Upper lobe of left lung (tissue), 6 donors: ENCODE data around the gene SEPTIN10. TPM values are rescaled to one million over a fixed set of nuclear protein-coding genes. Genes with fewer than 3 reads are reported as not detected.

Experiments used
- ATAC-seq, 2 donors: fragments of 200-7000 bp; cut with Tn5 transposase; one replicate each; pipeline ENCODE4 v1.9.1; 2022; ENCODE audit warnings: mild to moderate bottlenecking in 2 of 2, moderate library complexity in 2 of 2; ENCODE audit not compliant: low FRiP score in 2 of 2
- DNase-seq, 2 donors: peaks; one replicate each; pipeline ENCODE4 v3.0.0-alpha.2; 2019 to 2020
- H3K27ac ChIP-seq, 4 donors: fragments of 200-600 bp; sonication (generic); one replicate each; pipeline ENCODE4 v1.5.1; 2016 to 2019
- H3K27me3 ChIP-seq, 4 donors: fragments of 200-600 bp; sonication (generic); one replicate each; pipeline ENCODE4 v1.5.1; 2017 to 2019
- H3K36me3 ChIP-seq, 4 donors: fragments of 200-600 bp; sonication (generic); one replicate each; pipeline ENCODE4 v1.5.1; 2016 to 2019
- H3K4me1 ChIP-seq, 4 donors: fragments of 200-600 bp; sonication (generic); one replicate each; pipeline ENCODE4 v1.5.1; 2018 to 2019
- H3K4me3 ChIP-seq, 4 donors: fragments of 200-600 bp; sonication (generic); one replicate each; pipeline ENCODE4 v1.5.1; 2017 to 2019; ENCODE audit warnings: mild to moderate bottlenecking in 2 of 4, moderate library complexity in 1 of 4
- H3K9me3 ChIP-seq, 4 donors: fragments of 200-600 bp; sonication (generic); one replicate each; pipeline ENCODE4 v1.5.1; 2018 to 2019
- EP300 ChIP-seq, 4 donors: sonication (generic); formaldehyde crosslinking; IDR thresholded peaks; one replicate each; pipeline ENCODE4 v1.5.1; 2017; ENCODE audit warnings: antibody characterized with exemption in 4 of 4, control low read depth in 2 of 4
- POLR2A ChIP-seq, 4 donors: fragments of 450-650 bp; IDR thresholded peaks; one replicate each; pipeline ENCODE4 v1.5.1; 2016 to 2017; ENCODE audit warnings: antibody characterized with exemption in 4 of 4, mild to moderate bottlenecking in 2 of 4
- POLR2AphosphoS5 ChIP-seq, 2 donors: sonication (generic); formaldehyde crosslinking; IDR thresholded peaks; one replicate each; pipeline ENCODE4 v1.5.1; 2017; ENCODE audit warnings: antibody characterized with exemption in 2 of 2
- WGBS, 2 donors: methylation state at CpG; one replicate each; pipeline ENCODE4 v1.1.5; 2017 to 2018; 5-methylcytosine and 5-hydroxymethylcytosine counted together
- total RNA-seq, 6 donors: library from RNA; depleted of rRNA in 4 of 6; stranded (reverse); fragments of >200 nt in 4 of 6; gene quantifications; one replicate each; pipeline versions ENCODE4 v1.1.0 to v1.2.1, GENCODE V29; 2016 to 2021
- TF ChIP-seq, protein P1 (sequence below), 6 experiments: fragments of 450-650 bp in 4 of 6; fragments of 200-600 bp in 2 of 6; sonication (generic) in 2 of 6; IDR thresholded peaks; one replicate each; pipeline ENCODE4 v1.5.1; 2016 to 2019; ENCODE audit warnings: antibody characterized with exemption in 6 of 6
- donor health status: DM: no; HTN: no; CAD: no; lungs with moderate emphysema.
- donor health status: DM: no; HTN: yes; CAD: no; lungs with severe emphysema.

Gene SEPTIN10
- total RNA-seq, 6 donors from 2014 or later = 60.8 to 135 (median 88.5) TPM

- TF ChIP-seq POLR2A (IDR thresholded peaks at IDR 0.05) (peak in 1 of 4 donors; percentile 79), POLR2AphosphoS5 (IDR thresholded peaks at IDR 0.05) (no peak), EP300 (IDR thresholded peaks at IDR 0.05) (no peak)
- TF ChIP-seq, protein P1, sequence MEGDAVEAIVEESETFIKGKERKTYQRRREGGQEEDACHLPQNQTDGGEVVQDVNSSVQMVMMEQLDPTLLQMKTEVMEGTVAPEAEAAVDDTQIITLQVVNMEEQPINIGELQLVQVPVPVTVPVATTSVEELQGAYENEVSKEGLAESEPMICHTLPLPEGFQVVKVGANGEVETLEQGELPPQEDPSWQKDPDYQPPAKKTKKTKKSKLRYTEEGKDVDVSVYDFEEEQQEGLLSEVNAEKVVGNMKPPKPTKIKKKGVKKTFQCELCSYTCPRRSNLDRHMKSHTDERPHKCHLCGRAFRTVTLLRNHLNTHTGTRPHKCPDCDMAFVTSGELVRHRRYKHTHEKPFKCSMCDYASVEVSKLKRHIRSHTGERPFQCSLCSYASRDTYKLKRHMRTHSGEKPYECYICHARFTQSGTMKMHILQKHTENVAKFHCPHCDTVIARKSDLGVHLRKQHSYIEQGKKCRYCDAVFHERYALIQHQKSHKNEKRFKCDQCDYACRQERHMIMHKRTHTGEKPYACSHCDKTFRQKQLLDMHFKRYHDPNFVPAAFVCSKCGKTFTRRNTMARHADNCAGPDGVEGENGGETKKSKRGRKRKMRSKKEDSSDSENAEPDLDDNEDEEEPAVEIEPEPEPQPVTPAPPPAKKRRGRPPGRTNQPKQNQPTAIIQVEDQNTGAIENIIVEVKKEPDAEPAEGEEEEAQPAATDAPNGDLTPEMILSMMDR (IDR thresholded peaks at IDR 0.05) = peak in 2 of 6 experiments; percentile 6 to 8
- peaks cover 23 to 48% (median 29%) of the 10 kb centered on the region in 4 donors for H3K4me1 ChIP-seq
- WGBS, 2 donors = 1 to 3% methylated on average over 19 to 41 of the region's 82 CpGs
- no peaks in the 10 kb centered on the region for H3K36me3 ChIP-seq
- DNase-seq (peak; percentile 30 to 95), ATAC-seq (peak; percentile 6 to 75)
- peak overlapping the region; percentile 96 to 99 (median 98) for H3K27ac ChIP-seq
- no peaks in the 10 kb centered on the region for H3K9me3 ChIP-seq
- H3K27me3 ChIP-seq = peaks cover 0 to 14% (median 0%) of the 10 kb centered on the region in 4 donors
- H3K4me3 ChIP-seq = peak overlapping the region; percentile 21 to 81 (median 70)
Measured at GRCh38 chr2:109613081-109613921, 465 bp downstream of the SEPTIN10 start.

DNA sequence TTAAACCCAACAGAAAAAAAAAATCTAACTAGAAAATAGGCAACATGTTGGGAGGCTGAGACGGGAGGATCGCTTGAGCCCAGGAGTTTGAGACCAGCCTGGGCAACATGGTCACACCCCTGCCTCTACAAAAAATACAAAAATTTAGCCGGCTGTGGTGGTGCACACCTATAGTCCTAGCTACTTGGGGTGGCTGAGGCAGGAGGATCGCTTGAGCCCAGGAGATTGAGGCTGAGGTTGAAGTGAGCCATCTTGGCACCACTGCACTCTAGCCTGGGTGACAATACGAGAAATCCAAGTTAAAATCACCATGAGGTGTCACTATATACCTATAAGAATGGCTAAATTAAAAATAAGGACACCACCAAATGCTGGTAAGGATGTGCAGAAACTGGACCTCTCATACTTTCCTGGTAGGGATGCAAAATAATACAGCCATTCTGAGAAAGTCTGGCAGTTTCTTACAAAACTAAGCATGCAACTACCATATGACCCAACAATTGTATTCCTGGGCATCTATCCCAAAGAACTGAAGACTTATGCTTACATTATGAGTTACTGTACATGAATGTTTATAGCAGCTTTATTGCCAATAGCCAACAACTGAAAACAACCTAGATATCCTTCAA is 2.2 kb downstream of the SEPTIN10 start:
- Histone ChIP-seq H3K27ac (no peak overlapping the region), H3K36me3 (no peaks in the 10 kb centered on the region), H3K4me1 (peaks cover 18 to 35% (median 30%) of the 10 kb centered on the region in 4 donors), H3K9me3 (no peaks in the 10 kb centered on the region), H3K27me3 (peaks cover 0 to 14% (median 0%) of the 10 kb centered on the region in 4 donors), H3K4me3 (peak overlapping the region in 1 of 4 donors; percentile 73)
- no peak for ATAC-seq
- 79 to 80% methylated on average over 5 of the region's 5 CpGs for WGBS, 2 donors
- TF ChIP-seq, protein P1 (IDR thresholded peaks at IDR 0.05) = peak in 1 of 6 experiments; percentile 9
- TF ChIP-seq POLR2AphosphoS5 (IDR thresholded peaks at IDR 0.05) = no peak
- DNase-seq = no peak

GRCh38 chr2:109609352-109610024 is 4.3 kb downstream of the SEPTIN10 start:
- TF ChIP-seq EP300 (IDR thresholded peaks at IDR 0.05) (no peak), POLR2A (IDR thresholded peaks at IDR 0.05) (no peak), POLR2AphosphoS5 (IDR thresholded peaks at IDR 0.05) (no peak)
- TF ChIP-seq, protein P1 (IDR thresholded peaks at IDR 0.05) = no peak
- no peaks in the 10 kb centered on the region for H3K9me3 ChIP-seq
- ATAC-seq (no peak), DNase-seq (no peak)
- H3K36me3 ChIP-seq = no peaks in the 10 kb centered on the region
- peaks cover 12 to 21% (median 20%) of the 10 kb centered on the region in 4 donors for H3K4me1 ChIP-seq
- no peak overlapping the region for H3K4me3 ChIP-seq
- peaks cover 0 to 11% (median 0%) of the 10 kb centered on the region in 4 donors for H3K27me3 ChIP-seq
- WGBS, 2 donors = 48 to 58% methylated on average over 8 of the region's 8 CpGs
- H3K27ac ChIP-seq = no peak overlapping the region

DNA sequence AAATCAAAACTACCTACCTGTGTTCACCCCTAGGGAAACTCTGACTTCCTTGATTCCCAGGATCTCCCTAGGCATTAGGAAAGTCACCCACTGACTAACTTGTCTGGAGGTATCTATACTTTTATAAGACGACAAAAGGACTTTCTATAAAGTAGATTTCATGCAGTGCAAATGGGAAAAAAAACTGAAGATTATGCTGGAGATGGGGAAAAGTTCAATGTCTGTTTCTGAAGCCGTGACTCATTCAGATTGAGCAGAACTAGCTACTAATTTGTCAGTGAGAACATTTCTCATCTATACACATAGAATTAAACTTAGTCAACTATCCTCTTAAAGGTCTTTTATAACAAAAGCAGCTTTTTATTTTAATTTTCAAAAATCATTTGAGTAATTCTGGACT is 6.0 kb downstream of the SEPTIN10 start:
- H3K27me3 ChIP-seq = no peaks in the 10 kb centered on the region
- no peak overlapping the region for H3K4me3 ChIP-seq
- H3K36me3 ChIP-seq = no peaks in the 10 kb centered on the region
- ATAC-seq = no peak
- H3K9me3 ChIP-seq = no peaks in the 10 kb centered on the region
- H3K4me1 ChIP-seq = peaks cover 12 to 21% (median 18%) of the 10 kb centered on the region in 4 donors
- no peak for TF ChIP-seq POLR2A (IDR thresholded peaks at IDR 0.05)
- TF ChIP-seq EP300 (IDR thresholded peaks at IDR 0.05) = no peak
- TF ChIP-seq, protein P1 (IDR thresholded peaks at IDR 0.05) = no peak
- no peak for TF ChIP-seq POLR2AphosphoS5 (IDR thresholded peaks at IDR 0.05)
- H3K27ac ChIP-seq = no peak overlapping the region
- no peak for DNase-seq
- 82 to 98% methylated on average over 2 of the region's 2 CpGs for WGBS, 2 donors
